Esophagus muscularis mucosa (tissue), 4 donors: Measurements from ENCODE around the gene ELANE. TPM values are rescaled to one million over a fixed set of nuclear protein-coding genes. Genes with fewer than 3 reads are reported as not detected.

ENCODE experiments used
- DNase-seq: peaks from one replicate; pipeline ENCODE4 v3.0.0-alpha.2; 2017; ENCODE audit errors: extremely low spot score
- H3K27ac ChIP-seq, 4 donors: fragments of 200-600 bp; sonication (generic); replicated peaks in 1 of 4; 1 replicate in 3 of 4; 2 replicates in 1 of 4; pipeline ENCODE4 v1.5.1; 2016 to 2019; ENCODE audit warnings: mild to moderate bottlenecking in 1 of 4
- H3K27me3 ChIP-seq, 4 donors: fragments of 200-600 bp; sonication (generic); one replicate each; pipeline versions ENCODE4 v1.5.1 to v1.6.0; 2016 to 2019
- H3K36me3 ChIP-seq, 4 donors: fragments of 200-600 bp; sonication (generic); one replicate each; pipeline ENCODE4 v1.5.1; 2016 to 2019
- H3K4me1 ChIP-seq, 4 donors: fragments of 200-600 bp; sonication (generic); one replicate each; pipeline ENCODE4 v1.5.1; 2016 to 2019
- H3K4me3 ChIP-seq, 4 donors: fragments of 200-600 bp; sonication (generic); 1 replicate in 2 of 4; 2 replicates in 2 of 4; pipeline ENCODE4 v1.5.1; 2016 to 2019; ENCODE audit warnings: mild to moderate bottlenecking in 4 of 4, moderate library complexity in 1 of 4
- H3K9me3 ChIP-seq, 4 donors: fragments of 200-600 bp; sonication (generic); 1 replicate in 3 of 4; 2 replicates in 1 of 4; pipeline ENCODE4 v1.5.1; 2016 to 2019
- CTCF ChIP-seq, 3 experiments: fragments of 200-600 bp in 2 of 3; fragments of 450-650 bp in 1 of 3; sonication (generic) in 2 of 3; IDR thresholded peaks; one replicate each; pipeline ENCODE4 v1.5.1; 2017 to 2019; ENCODE audit warnings: antibody characterized with exemption in 3 of 3, mild to moderate bottlenecking in 2 of 3, moderate library complexity in 1 of 3
- EP300 ChIP-seq: sonication (generic); formaldehyde crosslinking; IDR thresholded peaks from one replicate; pipeline ENCODE4 v1.6.1; 2017; ENCODE audit warnings: antibody characterized with exemption
- POLR2A ChIP-seq: fragments of 450-650 bp; IDR thresholded peaks from one replicate; pipeline ENCODE4 v1.6.1; 2017; ENCODE audit warnings: antibody characterized with exemption, moderate library complexity, mild to moderate bottlenecking, low read depth
- POLR2AphosphoS5 ChIP-seq, 2 donors: sonication (generic); formaldehyde crosslinking; IDR thresholded peaks; one replicate each; pipeline ENCODE4 v1.6.1; 2017; ENCODE audit warnings: antibody characterized with exemption in 2 of 2
- WGBS: methylation state at CpG from one replicate; pipeline ENCODE4 v1.1.5; 2018; 5-methylcytosine and 5-hydroxymethylcytosine counted together
- intact Hi-C: fragments of 100-400 bp; cut with DNase I; formaldehyde crosslinking; loops from one replicate; pipeline ENCODE4 v1.15.1; 2023
- total RNA-seq, 4 donors: library from RNA; depleted of rRNA; stranded (reverse); fragments of >200 nt; gene quantifications; one replicate each; pipeline versions ENCODE4 v1.1.0 to v1.2.1, GENCODE V29; 2016

Gene ELANE
- total RNA-seq, 4 donors from 2014 or later = 0.45 to 3.3 (median 1.6) TPM

DNA sequence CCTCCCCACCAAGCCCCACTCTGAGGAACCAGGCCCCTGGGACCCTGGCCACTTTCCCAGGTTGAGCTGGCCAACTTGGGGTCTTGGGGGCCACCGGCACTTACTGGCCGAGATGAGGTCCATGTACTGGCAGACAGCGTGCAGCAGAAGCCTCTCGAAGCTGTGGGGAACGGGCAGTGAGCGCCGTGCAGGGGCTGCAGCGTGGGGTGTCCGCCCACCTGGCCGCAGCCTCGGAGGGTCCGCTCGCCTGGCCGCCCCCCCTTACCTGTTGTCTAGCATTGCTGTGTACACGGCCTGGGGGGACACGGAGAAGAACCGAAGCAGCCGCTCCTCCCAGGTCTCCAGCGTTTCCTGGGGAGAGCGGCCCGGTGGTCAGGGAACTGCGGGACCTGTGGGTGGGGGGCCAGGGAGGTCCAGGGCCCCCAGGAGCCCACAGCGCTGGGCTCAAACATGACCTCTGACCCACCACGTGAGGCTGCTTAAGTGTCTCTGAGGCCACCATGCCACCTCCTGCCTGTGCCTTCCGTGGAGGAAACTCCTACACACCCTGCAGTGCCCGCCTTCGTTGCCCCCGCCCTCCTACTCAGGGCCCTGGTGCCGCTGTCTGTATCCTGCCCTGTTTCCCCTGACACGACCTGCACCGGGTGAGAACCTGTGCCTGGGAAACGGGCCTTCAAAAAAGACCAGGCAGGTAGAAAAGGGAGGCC, 47.4 kb downstream of the ELANE start:
- WGBS = 87% methylated on average over 21 of the region's 32 CpGs
- Histone ChIP-seq H3K4me1 (peaks cover 0 to 13% (median 7%) of the 10 kb centered on the region in 4 donors), H3K36me3 (peaks cover 18 to 48% (median 31%) of the 10 kb centered on the region in 4 donors), H3K9me3 (no peaks in the 10 kb centered on the region), H3K27me3 (no peaks in the 10 kb centered on the region), H3K27ac (no peak overlapping the region), H3K4me3 (no peak overlapping the region)
- DNase-seq = no peak
- intact Hi-C loops = no loop called here
- TF ChIP-seq POLR2AphosphoS5 (IDR thresholded peaks at IDR 0.05) = no peak
- TF ChIP-seq CTCF (IDR thresholded peaks at IDR 0.05) = no peak
- TF ChIP-seq EP300 = no peak
- no peak for TF ChIP-seq POLR2A

DNA sequence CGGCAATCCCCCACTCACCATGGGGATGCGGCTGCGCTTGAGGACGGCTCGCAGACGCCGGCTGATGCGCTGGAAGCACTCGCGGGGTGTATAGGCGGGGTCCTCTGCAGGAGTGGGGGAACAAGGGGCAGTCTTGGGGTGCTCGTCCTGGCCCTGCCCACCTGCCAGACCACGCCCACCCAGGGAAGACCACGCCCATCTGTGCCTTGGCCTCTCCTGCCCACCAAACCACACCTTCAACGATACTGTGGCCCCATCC, 47.9 kb downstream of the ELANE start:
- Histone ChIP-seq H3K9me3 (no peaks in the 10 kb centered on the region), H3K36me3 (peaks cover 18 to 48% (median 31%) of the 10 kb centered on the region in 4 donors), H3K27me3 (no peaks in the 10 kb centered on the region), H3K4me1 (peaks cover 0 to 13% (median 7%) of the 10 kb centered on the region in 4 donors), H3K4me3 (no peak overlapping the region), H3K27ac (no peak overlapping the region)
- DNase-seq = no peak
- 92% methylated on average over 15 of the region's 15 CpGs for WGBS
- intact Hi-C loops = no loop called here
- no peak for TF ChIP-seq EP300
- no peak for TF ChIP-seq POLR2AphosphoS5 (IDR thresholded peaks at IDR 0.05)
- TF ChIP-seq CTCF (IDR thresholded peaks at IDR 0.05) = no peak
- no peak for TF ChIP-seq POLR2A

DNA sequence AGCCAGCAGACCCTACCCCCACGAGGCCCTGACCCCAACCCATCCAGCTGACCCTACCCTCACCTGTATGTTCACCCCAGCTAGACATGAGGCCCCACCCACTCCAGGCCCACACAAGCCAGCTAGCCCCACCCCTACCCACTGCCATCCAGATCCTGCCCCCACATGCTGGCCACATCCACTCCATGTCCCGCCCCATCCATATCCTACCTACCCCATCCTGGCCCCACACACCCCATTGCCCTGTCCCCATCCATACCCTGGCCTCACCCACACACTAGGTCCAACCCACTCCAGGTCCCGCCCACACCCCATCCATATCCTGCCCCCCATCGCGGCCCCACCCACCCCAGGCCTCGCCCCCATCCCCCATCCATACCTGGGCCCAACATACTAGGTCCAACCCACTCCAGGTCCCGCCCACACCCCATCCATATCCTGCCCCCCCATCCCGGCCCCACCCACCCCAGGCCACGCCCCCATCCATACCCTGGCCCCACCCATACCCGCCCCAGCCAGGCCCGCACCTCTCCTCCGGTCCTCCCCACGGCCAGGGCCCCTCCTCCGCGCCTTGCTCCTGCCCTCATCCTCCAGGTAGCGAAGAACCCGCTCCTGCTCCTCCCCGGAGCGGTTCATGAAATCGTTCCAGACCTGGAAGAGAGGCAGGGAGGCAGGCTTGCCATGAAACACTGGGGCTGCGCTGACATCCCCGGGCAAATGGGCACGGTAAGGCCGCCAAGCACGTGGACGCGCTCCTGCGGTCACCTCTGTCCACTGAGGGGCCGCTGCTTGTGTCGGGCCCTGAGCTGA, 48.4 kb downstream of the ELANE start:
- Histone ChIP-seq H3K4me1 (peaks cover 0 to 13% (median 7%) of the 10 kb centered on the region in 4 donors), H3K27me3 (no peaks in the 10 kb centered on the region), H3K4me3 (no peak overlapping the region), H3K36me3 (peaks cover 18 to 48% (median 31%) of the 10 kb centered on the region in 4 donors), H3K27ac (no peak overlapping the region), H3K9me3 (no peaks in the 10 kb centered on the region)
- 87% methylated on average over 29 of the region's 30 CpGs for WGBS
- no peak for DNase-seq
- intact Hi-C loops = no loop called here
- TF ChIP-seq POLR2A = no peak
- TF ChIP-seq POLR2AphosphoS5 (IDR thresholded peaks at IDR 0.05) = no peak
- TF ChIP-seq CTCF (IDR thresholded peaks at IDR 0.05) = no peak

DNA sequence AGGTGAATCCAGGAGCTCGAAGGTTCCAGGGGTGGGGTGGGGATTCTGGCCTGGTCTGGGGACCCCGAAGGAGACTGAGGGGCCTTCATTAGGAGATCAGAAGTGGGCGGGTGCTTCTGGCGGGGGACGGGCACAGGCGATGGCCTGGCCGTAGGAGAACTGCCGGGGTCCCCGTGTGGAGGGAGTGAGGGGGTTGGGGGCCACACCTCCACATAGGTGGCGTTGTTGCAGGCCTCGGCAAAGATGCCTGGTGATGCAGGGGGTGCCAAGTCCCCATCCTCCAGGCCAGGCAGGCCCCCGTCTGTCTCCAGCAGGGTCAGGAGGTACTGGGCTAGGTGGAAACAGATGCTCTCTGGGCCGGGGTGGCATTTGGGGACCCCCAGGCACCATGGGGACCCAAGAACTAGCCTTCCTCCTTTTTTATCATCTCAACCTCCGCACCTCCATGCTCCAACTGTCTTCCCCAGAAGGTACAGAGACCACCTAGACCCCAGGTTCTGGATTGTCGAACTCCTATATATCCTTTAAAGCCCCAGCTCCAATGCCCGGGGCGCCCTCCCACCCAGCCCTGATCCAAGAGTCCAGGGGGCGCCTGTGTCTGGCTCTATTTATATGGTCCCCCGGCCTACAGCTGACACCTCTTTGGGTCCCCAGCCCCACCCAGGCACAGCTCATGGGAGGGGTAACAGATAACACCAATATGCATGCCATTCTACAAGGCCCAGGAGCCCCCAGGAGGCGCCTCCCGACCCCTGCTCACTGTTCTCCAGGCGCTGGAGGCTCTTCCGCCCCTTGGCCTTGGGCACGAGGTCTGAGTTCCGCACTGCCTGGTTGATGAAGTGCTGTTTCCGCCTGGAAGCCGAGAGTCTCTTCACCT, 49.4 kb downstream of the ELANE start:
- intact Hi-C loops = no loop called here
- WGBS = 96% methylated on average over 26 of the region's 27 CpGs
- no peaks in the 10 kb centered on the region for H3K27me3 ChIP-seq

GRCh38 chr19:902093-902370, 49.9 kb downstream of the ELANE start:
- 98% methylated on average over 7 of the region's 7 CpGs for WGBS
- intact Hi-C loops = no loop called here

More for the DNA sequence above, 49.4 kb downstream of the ELANE start:
- peaks cover 0 to 13% (median 7%) of the 10 kb centered on the region in 4 donors for H3K4me1 ChIP-seq
- no peak overlapping the region for H3K27ac ChIP-seq
- peaks cover 18 to 46% (median 31%) of the 10 kb centered on the region in 4 donors for H3K36me3 ChIP-seq
- no peak for DNase-seq
- H3K9me3 ChIP-seq = no peaks in the 10 kb centered on the region
- H3K4me3 ChIP-seq = no peak overlapping the region
- TF ChIP-seq POLR2A = no peak

More at GRCh38 chr19:902093-902370, 49.9 kb downstream of the ELANE start:
- TF ChIP-seq EP300 (no peak), POLR2A (no peak), CTCF (IDR thresholded peaks at IDR 0.05) (no peak), POLR2AphosphoS5 (IDR thresholded peaks at IDR 0.05) (no peak)
- no peak overlapping the region for H3K27ac ChIP-seq
- no peak for DNase-seq
- peaks cover 16 to 41% (median 27%) of the 10 kb centered on the region in 4 donors for H3K36me3 ChIP-seq
- H3K4me1 ChIP-seq = peaks cover 0 to 13% (median 7%) of the 10 kb centered on the region in 4 donors
- no peaks in the 10 kb centered on the region for H3K9me3 ChIP-seq
- no peaks in the 10 kb centered on the region for H3K27me3 ChIP-seq
- no peak overlapping the region for H3K4me3 ChIP-seq
